AG09309 (cell line): ENCODE data around the gene GUCA2A.
"Not testable (repeated sequence)": the region's sequence is repeated elsewhere in the genome, so short reads cannot be mapped to it uniquely, and the experiment has no call there.

Experiments
- DNase-seq: peaks from one replicate; pipeline ENCODE4 v3.0.0-alpha.2; 2010; ENCODE audit warnings: low read depth
- H3K4me3 ChIP-seq: 2 replicates; pipeline ENCODE4 v1.5.1; 2011; ENCODE audit warnings: mild to moderate bottlenecking, low read depth, low read length, moderate library complexity; ENCODE audit not compliant: control insufficient read depth
- TF ChIP-seq, protein P1 (sequence below): IDR thresholded peaks from 2 replicates; pipeline ENCODE4 v1.5.1; 2011; ENCODE audit warnings: mild to moderate bottlenecking, low read depth, low read length, inconsistent platforms; ENCODE audit not compliant: insufficient read depth, control insufficient read depth; ENCODE audit errors: missing control alignments

The GUCA2A gene, protein sequence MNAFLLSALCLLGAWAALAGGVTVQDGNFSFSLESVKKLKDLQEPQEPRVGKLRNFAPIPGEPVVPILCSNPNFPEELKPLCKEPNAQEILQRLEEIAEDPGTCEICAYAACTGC

DNA sequence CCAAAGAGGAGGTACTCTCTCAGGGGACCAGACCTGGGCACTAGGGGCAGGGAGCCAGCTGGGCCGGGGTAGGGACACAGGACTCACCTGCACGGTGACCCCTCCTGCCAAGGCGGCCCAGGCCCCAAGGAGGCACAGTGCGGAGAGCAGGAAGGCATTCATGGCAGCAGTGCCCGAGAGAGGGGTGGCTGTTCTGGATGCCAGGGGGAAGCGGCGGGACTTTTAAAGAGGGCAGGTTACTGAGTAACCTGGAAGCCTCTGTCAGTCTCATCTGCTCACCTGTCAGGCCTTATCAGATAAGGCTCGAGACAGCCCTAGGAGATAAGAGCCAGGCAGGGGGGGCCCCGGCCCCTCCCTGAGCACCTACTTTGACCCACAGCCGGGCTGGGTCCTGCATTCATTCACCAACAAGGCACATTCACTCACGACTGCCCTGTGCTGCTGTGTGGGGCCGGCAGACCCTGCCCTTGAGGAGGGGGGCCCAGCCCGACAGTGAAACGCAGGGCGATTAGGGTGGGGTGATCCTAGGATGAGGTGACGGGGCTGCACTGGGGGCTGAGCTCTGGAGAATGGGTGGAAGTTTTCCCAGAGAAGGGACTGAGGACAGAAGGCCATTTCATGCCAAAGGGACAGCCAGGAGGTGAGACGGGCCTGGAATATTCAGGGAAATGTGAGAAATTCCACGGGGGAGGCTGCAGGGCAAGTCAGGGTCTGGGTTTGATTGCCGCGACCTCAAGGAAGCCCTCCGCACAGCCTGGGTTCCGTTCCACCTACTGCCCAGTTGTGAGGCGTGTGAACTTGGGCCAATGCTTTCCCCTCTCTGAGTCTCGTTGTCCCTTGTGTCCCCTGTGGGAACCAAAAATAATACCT lies at the start of gene GUCA2A:
GUCA2A (minus strand) TSS at position 195 of the 870 bp plus-strand sequence; CDS start at position 162, 33 bp downstream.
- no peak within 1 kb of the TSS for H3K4me3 ChIP-seq
- DNase-seq, result no peak
- TF ChIP-seq, protein P1, sequence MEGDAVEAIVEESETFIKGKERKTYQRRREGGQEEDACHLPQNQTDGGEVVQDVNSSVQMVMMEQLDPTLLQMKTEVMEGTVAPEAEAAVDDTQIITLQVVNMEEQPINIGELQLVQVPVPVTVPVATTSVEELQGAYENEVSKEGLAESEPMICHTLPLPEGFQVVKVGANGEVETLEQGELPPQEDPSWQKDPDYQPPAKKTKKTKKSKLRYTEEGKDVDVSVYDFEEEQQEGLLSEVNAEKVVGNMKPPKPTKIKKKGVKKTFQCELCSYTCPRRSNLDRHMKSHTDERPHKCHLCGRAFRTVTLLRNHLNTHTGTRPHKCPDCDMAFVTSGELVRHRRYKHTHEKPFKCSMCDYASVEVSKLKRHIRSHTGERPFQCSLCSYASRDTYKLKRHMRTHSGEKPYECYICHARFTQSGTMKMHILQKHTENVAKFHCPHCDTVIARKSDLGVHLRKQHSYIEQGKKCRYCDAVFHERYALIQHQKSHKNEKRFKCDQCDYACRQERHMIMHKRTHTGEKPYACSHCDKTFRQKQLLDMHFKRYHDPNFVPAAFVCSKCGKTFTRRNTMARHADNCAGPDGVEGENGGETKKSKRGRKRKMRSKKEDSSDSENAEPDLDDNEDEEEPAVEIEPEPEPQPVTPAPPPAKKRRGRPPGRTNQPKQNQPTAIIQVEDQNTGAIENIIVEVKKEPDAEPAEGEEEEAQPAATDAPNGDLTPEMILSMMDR, result no peak

DNA sequence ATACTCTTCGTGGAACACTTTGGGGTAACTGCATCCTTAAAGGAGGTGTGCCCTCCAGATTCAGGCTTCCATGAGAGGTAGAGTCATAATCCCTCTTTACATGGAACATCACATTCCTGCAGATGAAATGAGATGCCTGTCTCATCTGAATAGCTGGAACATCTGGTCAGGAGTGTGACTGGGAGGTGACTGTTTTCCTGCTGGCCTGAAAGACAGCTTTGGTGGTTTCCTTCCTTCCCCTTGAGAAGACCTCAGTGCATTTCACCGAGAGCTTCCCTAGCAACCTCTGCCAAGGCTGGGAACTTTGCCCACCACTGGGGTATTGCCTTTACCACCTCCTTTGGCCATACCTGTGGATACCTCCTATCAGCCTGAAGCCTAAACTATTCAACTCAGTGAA lies 46.7 kb upstream of the GUCA2A start:
- H3K4me3 ChIP-seq, result no peak overlapping the region
- DNase-seq, result no peak
- TF ChIP-seq, protein P1, result no peak

DNA sequence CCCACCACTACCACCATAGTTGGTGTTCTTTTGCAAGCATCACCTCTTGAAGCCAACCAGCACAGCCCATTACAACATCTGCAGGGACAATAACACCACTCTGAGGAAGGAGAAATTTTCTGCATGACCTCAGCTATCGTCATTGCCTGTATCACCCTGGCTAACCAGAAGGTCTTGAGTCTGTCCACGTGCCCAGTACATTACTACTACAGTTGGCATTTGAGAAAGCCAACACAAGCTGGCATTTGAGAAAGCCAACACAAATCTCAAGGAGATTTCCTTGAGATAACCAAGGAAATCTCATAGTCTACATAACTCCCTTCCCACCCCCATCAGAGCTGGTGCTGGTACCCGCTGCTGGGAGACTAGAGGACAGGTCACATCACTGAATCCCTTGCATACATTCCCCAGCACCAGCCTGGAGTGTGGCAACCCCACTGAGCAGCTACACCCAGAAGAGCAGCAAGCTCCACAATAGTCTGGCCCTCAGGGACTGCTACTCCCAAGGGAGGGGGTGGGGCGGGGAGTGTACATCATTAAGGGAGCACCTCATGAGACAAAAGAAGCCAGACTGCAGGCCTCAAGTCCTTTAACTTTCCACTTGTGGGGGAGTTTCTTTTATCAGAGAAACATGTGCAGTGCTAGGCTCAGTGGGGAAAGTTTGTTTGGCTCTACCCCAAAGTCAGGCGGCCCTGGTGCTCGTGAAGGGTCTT lies 46.0 kb upstream of the GUCA2A start:
- no peak overlapping the region for H3K4me3 ChIP-seq
- DNase-seq, result no peak
- TF ChIP-seq, protein P1, result no peak

DNA sequence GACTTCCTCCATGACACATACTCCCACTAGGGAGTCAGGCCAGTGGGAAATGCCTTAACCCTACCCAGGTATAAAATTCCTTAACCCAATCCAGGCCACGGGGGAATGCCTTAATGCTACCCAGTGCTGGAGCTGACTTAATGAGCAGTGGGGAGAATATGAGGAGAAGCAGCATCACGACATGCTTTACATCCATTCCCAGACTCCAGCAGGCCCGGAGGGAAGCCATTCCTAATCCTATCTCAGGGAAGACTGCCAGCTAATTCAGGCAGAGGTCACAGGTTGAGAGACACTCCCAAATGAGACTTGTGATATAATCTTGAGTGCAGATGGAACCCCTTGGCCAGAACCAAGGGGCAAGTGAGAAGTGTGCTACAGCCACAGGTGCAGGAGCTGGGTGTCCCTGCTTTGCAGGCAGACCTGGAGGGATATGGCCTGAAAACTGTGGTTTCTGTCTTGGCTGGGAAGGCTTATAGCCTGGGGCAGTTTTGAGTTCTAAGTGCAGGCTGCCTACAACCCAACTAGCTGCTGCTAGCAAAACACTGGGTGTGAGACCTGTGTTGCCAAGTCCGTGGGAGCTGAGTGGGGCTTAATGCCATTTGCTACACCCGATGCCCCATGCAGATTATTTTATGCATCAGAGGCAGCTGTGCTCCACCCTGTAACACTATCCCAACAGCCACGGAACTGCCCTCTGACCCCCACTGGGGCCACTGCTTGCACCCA lies 45.1 kb upstream of the GUCA2A start:
- TF ChIP-seq, protein P1, result no peak
- H3K4me3 ChIP-seq, result no peak overlapping the region
- no peak for DNase-seq

DNA sequence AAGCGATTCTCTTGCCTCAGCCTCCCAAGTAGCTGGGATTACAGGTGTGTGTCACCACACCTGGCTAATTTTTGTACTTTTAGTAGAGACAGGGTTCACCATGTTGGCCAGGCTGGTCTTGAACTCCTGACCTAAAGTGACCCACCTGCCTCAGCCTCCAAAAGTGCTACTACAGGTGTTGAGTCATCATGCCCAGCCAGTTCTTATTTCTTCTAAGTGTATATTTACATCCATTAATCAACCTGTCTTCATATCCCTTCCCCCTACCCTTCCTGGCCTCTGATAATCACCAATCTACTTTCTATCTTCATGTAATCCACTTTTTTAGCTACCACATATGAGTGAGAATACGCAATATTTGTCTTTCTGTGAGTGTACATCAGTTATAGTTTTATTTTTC lies 42.4 kb upstream of the GUCA2A start:
- not testable (repeated sequence) for H3K4me3 ChIP-seq, DNase-seq

DNA sequence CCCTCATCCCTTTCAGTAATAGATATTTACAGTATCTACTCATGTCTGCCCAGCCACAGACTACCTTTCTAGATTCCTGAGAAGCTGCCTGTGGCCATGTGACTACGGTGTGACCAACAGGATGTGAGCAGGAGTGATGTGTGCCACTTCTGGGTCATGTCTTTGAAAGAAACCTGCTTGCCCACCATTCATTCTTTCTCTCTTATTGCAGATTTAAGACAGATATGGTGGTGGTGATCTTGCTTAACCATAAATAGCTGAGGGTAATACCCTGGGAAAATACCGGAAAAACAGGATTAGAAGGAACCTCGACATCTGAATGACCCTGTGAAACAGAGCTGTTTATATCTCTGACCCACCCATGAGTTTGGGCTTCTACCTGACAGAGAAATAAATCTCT lies 41.6 kb upstream of the GUCA2A start:
- TF ChIP-seq, protein P1, result no peak
- no peak overlapping the region for H3K4me3 ChIP-seq
- no peak for DNase-seq
